GM21360 (cell line): ENCODE data around the gene RAB4A.
"Not testable (repeated sequence)": the region's sequence is repeated elsewhere in the genome, so short reads cannot be mapped to it uniquely, and the experiment has no call there.

Source experiments
- ATAC-seq: cut with Tn5 transposase; IDR thresholded peaks from one replicate; pipeline ENCODE4 v1.9.1; 2021; ENCODE audit warnings: mild to moderate bottlenecking, moderate library complexity; ENCODE audit not compliant: unreplicated experiment

RAB4A gene

GRCh38 chr1:229271448-229272159 is 693 bp downstream of the RAB4A start:
- peak; percentile 39 for ATAC-seq

- ATAC-seq = no peak
Observed at GRCh38 chr1:229272164-229273158, 1.6 kb downstream of the RAB4A start.

- ATAC-seq = no peak
Observed at GRCh38 chr1:229273507-229274232, 2.8 kb downstream of the RAB4A start.

DNA sequence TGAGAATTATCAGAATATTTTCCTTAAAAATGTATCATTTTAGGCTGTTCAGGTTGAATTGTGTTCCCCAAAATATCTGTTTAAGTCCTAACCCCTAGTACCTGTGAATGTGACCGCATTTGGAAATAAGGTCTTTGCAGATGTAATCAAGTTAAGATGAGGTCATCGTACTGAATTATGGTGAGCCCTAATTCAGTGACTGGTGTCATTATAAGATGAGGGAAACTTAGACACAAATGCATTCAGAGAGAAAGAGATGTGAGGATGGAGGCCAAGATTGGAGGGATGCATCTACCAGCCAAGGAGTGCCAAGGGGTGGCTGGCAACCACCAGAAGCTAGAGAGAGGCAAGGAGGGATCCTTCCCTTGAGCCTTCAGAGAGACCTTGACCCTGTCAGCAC is 4.1 kb downstream of the RAB4A start:
- no peak for ATAC-seq

DNA sequence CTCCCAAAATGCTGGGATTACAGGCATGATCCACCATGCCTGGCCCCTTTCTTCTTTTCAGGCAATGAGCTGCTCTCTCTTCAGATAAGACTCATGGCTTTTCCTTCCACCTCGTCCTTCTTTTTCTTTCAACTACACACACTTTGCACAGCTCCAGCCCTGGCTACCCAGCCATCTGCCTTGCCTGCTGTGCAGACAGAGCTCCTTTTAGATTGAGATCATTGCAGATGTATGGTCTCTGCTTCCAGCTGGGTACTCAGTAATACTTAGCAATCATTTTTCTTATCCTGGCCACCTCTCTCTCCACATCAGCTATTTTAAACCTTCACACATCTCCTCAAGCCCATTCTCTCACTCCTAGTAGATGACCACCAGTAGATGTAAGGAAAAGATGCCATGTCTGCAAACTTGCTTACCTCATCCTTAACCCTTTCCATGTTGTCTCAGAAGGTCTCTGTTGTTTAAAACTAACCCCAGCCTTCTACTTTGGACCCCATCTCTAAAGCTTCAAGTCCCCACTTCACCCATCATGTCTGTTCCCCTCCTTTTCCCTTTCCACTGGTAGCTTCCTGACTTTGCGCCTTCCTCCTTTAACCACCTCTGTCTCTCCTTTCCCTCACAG is 7.3 kb downstream of the RAB4A start:
- no peak for ATAC-seq

DNA sequence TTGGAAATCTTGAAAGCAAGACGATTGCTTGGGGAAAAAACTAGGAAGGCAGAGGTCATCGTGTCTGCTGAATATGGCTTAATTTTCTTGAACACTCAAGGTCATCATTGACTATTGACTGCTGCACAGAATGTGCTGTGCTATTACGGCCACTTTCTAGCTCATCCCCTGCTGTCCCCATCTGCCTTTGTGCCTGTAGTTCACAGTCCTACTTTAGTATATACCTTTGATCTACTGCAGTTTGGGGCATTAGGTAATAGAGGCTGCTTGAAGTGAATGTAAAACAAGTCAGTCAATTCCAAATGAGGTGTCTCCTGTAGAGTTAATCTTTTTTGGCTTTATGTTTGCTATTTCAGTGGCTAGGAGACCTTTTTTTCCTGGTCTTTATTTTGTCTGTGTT is 8.3 kb downstream of the RAB4A start:
- ATAC-seq = no peak

GRCh38 chr1:229280037-229280828 is 9.3 kb downstream of the RAB4A start:
- ATAC-seq = no peak

DNA sequence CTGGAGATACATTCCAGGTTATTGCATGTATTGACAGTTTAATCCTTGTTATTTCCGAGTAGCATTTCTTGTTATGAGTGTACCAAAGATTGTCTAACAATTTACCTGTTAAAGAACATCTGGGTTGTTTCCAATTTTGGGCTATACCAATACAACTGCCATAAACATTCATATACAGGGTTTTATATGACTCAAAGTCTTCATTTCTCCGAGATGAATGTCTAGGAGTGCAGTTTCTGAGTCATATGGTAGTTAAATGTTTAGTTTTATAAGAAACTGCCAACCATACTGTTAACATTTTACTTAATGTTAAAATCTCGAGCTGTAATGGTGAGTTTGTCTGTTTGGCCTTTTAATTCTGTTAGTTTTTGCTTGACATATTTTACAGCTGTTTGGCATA is 10.0 kb downstream of the RAB4A start:
- ATAC-seq = no peak

GRCh38 chr1:229281339-229281926 is 10.5 kb downstream of the RAB4A start:
- no peak for ATAC-seq

DNA sequence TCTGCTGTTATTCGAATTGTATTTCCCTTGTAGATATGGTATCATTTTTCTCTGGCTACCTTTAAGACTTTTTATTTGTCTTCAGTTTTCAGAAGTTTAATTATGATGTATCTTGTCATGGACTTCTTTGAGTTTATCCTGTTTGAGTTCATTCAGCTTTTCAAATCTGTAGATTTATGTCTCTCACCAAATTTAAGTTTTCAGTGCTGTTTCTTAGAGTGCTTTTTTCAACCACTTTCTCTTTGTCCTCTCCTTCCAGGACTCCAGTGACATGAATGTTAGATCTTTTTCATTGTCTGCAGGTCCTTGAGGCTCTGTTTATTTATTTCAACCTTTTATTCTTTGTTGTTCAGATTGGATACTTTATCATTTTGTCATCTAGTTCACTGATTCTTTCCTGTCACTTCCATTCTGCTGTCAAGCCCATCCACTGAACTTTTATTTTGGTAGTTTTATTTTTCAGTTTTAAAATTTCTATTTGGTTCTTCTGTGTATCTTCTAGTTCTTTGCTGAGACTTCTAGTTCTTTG is 11.4 kb downstream of the RAB4A start:
- no peak for ATAC-seq

DNA sequence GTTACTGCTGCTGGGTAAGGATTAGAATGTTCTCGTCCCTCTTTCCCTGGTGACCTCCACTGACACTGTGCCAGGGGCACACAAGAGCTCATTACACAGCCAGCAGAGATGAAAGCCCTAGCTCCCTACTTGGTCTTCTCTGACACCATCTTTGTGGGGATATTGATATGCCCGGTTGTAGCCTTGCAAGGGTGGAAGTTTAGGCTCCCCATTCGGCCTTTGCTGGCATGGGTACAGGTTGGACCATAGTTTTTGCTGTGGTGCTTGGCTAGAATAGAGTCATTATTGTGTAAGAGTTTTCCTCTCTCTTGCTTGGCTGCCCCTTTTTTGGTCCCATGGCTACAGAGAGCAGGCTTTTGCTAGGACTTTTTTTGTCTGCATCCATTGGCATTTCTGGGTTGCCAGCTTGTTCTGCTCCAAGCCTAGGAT is 12.3 kb downstream of the RAB4A start:
- ATAC-seq = no peak

- ATAC-seq = no peak
Observed at GRCh38 chr1:229284887-229285286, 14.0 kb downstream of the RAB4A start.

DNA sequence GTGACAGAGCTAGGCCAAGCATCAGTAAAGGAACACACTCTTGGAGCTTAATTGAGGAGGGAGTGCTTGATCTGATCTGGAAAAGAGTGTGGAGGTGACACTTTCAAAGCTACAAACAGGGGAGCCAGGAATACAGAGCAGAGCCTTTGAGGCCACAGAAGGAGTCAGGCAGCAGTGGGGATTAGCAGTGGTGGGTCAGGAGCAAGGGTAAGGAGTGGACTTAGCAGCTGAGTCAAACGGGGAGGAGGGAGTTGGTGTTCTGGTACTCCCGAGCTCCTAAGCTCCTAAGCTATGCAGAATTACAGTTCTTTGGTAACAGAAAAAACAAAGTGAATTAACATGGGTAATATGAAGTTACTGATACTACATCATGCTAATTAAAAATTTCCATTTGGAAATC is 14.5 kb downstream of the RAB4A start:
- ATAC-seq = no peak

- no peak for ATAC-seq
Observed at GRCh38 chr1:229286099-229286766, 15.3 kb downstream of the RAB4A start.

GRCh38 chr1:229287267-229287666 is 16.4 kb downstream of the RAB4A start:
- no peak for ATAC-seq

- ATAC-seq = no peak
Observed at GRCh38 chr1:229288516-229288915, 17.6 kb downstream of the RAB4A start.

DNA sequence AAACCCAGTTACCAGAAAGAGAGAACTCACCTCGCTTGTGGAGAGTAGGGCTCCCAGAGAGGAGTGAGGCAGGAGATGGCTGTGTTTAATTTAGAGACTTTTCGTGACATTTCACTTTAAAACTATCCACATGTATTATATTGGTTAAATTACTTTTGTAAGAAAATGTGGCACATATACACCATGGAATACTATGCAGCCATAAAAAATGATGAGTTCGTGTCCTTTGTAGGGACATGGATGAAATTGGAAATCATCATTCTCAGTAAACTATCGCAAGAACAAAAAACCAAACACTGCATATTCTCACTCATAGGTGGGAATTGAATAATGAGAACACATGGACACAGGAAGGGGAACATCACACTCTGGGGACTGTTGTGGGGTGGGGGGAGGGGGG is 20.8 kb downstream of the RAB4A start:
- ATAC-seq = not testable (repeated sequence)

DNA sequence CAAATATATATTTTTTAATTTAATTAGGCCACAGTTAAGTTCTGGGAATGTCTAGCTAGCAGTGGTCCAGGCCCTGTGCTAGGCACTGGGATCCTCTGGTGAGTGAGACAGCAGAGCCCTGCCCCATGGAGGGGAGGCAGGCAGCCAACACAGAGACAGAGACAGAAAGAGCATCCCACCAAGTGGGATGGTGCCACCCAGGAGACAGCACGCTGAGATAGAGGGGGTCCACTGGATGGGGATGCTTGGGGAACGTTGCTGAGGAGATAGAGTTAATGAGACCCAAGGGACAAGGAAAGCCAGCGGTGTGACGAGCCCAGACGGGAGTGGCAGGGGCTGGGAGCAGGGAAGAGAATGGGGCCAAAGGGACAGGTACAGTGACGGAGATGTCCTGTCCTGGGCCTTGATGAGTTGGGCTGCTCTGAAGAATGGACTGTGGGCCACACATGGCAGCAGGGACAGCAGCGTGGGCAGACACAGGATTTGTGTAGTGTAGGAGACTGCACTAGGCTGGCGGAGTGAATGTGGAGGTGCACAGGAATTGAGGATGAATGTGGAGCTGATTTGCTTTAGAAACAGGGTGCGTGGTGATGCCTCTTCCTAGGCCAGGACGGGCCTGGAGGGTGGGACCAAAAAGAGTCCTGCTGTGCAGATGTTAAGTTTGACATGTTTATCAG is 22.8 kb downstream of the RAB4A start:
- no peak for ATAC-seq
